NCI-H2081 (cell line): ENCODE measurements around the gene KSR1.

Experiments
- DNase-seq, 2 experiments: peaks; one replicate each; lab custom pipeline; 2025; lab: John Stamatoyannopoulos, UW

KSR1 gene

DNA sequence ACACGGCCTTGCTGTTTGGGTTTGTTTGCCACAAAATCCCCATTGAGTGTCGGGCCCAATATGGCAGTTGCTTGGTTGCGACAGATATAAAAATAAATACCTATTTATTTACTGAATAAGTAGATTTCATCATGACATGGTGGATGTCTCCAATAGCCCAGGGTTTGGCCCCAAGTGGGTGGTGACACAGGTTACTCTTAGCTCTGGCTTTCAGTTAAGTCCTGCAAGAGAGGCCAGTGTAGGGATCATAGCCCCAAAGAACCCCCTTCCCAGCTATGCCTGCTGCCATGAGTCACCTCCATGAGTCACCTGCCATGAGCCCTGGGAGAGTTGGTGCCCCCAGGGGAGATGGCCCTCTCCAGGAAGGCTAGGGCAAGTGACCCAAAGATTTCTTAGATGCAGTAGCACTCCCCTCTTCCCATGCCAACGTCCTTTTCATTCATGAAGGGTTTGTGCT lies 96.1 kb downstream of the KSR1 start:
- no peak for DNase-seq

DNA sequence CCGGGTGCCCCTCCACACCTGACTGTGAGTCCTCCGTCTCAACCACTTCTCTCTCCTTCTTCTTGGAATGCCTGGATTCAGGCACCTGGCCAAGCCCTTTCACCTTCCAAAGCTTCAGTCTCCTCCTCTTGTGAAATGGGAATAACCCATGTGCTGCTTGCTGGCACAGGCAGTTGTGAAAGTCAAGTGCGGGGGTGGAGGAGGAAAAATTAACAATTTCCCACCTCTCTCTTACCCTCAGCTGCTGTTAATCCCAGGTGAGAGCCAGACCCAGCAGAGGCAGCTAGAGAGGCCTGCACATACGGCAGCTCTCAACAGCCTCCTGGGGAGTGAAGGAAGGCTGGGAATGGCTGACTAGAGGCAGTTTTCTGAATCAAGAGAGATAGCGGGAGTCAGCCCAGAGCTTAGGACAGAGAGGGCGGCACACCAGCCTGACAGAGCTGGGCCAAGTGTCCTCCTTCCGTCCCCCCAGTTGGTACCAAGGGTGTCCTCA lies 96.8 kb downstream of the KSR1 start:
- DNase-seq: no peak

DNA sequence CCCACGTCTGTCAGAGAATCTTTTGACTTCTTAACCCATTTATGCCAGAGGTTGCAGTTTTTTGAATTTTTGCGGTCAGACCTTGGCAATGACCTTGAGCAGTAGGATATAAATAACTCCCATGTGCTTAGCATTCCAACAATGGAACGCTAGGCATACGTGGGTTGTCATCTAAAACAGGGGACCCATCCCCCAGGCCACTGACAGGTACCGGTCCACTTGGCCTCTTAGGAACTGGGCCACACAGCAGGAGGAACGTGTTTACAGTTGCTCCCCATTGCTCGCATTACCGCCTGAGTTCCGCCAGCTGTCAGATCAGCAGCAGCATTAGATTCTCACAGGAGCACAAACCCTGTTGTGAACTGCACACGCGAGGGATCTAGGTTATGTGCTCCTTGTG lies 97.9 kb downstream of the KSR1 start:
- DNase-seq: no peak

DNA sequence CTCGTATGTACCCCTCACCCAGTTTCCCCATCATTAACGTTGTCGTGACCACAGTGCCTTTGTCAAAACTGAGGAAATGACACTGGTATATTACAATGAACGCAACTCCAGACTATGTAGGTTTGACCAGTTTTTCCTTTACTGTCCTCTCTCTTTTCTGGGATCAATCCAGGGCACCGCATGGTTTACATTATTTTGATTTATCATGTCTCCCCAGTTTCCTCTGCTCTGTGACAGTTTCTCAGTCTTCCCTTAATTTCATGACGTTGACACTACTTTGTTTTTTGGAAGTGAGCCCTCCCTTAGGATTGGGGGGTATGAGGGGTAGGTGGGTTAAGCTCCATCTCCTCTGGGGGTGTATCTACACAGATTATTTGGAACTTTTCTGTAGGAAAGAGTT lies 98.7 kb downstream of the KSR1 start:
- DNase-seq: no peak

DNA sequence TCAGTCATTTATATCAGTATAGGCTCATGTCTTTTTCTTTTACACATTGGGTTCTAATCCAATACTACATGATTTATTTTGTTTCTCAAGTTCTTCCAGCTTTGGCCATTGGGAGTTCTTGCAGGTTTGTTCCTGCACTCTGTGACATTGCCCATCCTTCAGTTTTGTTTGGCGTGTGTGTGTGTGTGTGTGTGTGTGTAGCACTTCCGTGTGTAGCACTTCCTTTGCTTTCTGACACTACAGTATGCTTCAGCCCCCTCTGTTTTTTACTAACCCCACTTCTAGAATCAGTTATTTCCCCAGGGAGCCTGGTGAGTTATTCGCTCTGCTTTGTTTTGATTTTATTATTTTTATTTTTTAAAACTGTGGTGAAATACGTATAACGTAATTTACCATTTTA lies 99.1 kb downstream of the KSR1 start:
- no peak for DNase-seq

DNA sequence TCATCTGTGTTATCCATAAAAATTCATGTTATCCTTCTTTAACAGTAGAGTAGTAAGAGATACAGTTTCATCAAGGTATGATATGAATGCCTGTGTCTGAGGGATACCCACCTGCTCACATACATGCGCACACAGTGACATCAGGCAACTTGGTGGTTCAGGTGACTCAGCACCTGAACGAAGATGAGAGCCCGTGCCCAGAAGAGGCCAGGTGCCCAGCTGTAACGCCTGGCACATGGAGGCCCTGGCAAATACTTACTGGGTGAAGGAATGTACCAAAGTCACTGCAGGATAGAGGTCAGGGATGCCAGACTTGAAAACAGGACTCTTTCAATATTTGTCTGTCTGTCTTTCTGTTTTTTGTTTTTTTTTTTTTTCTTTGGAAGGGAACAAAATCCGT lies 102.1 kb downstream of the KSR1 start:
- DNase-seq: no peak

DNA sequence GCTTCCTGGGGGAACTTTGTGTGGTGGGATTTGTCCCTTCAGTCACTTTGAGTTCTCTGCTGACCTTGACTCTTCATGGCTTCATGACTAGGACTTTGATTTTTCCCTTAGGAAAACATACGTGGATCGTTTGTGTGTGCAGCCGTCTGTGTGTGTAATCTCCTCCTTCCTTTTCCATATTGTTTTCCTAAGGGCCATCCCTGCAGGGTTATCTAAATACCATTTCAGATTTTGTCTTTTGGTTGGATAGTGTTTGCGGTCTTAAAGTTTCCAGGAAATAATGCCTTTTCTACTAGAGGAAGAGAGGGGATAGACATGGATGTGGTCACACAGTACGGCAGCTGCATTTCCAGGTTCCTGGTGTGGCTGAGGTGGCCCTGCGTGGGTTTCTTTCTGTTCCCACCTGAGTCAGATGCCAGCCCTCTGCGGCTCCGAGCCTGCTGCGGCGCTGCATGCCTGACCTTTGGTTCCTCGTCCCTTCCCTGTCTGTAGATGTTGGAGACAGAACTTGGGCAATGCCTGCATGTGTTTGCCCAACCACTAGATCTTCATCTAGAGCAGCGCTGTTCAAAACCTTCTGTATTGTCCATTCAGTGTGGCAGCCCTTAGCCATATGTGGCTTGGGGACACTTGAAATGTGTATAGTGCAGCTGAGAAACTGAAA lies 102.7 kb downstream of the KSR1 start:
- DNase-seq: no peak

DNA sequence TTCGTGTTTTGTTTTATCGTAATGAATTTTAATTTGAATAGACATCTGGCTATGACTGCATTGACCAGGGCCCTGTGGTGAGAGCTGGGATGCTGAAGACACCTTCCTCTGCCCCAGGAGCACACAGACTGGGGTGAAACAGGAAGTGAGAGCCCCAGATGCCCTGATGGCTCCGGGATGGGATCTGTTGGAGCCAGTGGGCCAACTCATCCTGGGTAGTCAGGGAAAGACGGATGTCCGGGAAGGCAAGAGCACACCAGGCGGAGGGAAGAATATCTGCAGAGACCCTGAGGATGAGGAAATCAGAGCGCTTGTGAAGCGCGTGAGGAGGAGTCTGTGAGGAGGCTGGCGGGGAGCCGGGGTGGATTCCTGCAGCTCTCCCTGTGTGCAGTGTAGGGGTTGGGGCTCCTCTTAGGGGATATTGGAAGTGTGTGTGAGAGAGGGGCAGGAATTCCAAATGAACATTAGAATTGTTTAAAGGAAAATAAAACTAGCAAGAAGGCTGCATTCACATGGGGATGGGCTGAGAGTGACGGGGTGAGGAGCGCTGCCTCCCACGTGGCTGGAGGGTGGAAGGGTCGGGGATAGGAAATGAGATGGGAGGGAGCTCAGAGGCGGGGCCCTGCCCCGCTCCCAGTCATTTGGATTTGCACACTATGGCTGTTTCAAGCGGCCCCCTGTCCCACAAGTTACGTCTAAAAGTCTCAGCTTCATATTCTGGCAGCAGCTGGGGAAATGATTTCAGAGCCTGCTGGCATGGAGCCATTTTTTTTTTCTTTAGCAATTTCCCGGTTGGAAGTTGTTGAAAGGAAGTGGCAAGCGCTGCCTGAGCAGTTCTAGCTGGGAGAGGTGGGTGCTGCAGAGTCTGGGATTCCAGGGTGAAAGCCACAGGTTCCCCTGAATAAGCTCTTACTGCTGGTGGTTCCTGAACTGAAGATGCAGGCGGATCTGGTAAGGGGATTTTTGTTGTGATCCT lies 103.5 kb downstream of the KSR1 start:
- no peak for DNase-seq

DNA sequence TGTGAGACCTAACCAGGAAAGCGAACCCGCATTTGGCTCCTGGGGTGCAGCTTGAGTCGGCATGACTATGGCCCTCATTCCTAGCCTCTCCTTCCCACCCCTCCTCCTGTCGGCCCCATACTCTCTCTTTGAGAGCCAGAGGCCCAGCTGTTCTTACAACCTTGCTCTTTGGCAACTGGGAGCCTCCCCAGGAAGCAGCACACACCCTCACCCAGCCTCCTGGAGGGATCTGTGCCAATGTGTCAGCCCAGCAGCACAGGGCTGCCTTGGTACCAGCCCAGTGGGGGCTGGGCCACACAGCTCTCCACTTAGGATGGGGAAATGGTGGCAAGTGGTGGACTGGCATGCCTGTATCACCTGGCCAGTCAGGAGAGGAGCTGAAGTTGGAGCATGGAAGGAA lies 104.4 kb downstream of the KSR1 start:
- DNase-seq: no peak

DNA sequence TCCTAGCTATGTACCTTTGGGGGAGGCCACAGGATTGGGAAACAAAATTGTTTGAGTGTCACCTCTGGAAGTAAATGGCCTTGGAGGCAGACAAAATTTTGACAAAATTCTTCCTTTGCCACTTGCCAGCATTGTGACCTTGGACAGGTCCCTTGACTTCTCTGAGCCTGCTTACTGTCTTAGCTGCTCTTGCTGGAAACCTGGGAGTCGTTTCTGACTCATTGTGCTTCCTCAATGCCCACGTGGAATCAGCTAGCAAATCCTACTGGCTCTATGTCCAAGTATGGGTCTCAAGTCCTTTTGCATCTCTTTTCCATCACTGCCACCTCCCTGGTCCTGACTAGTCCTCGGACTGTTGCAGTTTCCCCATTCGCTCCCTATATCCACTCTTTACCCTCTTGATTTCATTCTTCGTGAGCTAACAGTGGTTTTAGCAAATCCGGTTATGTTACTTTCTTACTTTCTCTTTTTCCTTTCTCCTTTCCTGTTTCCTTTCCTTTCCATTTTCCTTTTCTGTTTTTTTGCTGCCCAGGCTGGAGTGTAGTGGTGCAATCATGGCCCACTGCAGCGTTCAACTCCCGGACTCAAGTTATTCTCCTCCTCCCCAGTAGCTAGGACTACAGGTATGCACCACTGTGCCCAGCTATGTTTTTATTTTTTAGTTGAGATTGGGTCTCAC lies 106.7 kb downstream of the KSR1 start:
- no peak for DNase-seq

DNA sequence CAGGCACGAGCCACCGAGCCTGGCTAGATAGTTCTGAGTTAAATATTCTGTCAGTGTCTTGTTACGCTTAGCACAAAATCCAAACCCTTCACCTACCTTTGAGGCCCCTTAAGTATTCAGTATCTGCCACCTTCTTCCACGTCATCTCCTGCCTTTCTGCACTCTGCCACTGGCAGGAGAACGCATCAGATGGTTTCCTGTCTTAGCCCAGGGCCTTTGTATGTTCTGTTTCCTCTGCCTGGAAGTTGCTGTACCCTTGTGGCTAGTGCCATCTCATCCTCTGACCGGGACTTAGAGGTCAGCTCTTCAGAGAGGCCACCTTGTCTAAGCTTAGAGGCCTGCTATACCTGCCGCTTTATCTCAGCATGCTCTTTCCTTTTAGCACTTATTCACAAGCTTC lies 107.3 kb downstream of the KSR1 start:
- DNase-seq: no peak

DNA sequence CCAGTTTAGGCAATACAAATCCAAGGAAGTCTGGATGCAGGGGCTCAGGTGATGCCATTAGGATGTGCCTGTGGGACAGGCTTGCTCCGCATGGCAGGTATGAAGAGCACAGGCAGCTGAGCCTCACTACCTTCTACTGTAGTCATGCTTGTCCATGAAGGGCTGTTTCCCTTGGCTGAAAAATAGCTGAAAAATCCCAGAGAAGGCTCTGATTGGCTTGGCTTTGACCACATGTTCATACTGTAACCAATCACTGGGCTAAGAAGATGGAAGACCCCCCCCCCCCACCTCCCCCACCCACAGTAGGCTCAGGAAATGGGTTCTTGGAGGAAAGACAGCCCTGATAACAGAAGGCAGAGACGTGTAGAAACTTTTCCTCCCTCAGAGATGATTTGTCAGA lies 108.2 kb downstream of the KSR1 start:
- no peak for DNase-seq

DNA sequence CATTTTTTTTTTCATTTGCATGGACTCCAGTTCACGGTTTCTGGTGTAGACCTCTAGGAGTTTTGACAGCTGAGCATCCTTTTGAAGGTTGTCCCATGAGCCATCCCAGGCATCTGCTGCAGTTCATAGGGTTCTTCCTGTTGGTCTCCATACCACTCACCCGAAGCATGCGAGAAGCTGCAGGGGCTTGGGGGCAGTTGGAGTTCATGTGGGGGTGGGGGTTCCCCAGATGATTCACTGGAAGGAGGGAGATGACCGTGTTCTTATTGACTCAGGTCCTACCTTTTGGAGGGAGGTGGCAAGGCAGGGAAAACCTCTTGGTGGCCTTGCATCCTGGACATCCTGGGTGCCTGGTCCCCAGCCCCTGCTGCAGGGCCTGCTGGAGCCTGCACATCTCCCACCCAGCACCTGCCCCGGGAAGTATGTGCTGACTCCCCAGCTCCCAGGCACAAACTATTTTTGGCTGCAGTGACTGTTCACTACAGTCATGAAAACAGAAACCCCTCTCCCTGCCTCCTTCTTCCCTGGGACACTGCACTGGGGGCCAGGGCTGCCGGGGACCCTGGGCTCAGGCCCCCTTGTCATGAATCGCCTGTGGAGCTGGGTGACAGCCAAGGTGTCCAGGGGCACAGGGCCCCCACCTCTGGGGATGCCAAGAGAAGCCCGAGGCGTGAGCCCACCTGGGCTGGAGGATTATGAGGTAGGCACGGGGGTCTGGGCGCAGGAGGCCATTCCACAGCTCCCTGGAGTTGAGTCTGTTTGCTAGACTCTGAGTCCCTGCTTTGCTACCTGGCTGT lies 109.8 kb downstream of the KSR1 start:
- DNase-seq: no peak

DNA sequence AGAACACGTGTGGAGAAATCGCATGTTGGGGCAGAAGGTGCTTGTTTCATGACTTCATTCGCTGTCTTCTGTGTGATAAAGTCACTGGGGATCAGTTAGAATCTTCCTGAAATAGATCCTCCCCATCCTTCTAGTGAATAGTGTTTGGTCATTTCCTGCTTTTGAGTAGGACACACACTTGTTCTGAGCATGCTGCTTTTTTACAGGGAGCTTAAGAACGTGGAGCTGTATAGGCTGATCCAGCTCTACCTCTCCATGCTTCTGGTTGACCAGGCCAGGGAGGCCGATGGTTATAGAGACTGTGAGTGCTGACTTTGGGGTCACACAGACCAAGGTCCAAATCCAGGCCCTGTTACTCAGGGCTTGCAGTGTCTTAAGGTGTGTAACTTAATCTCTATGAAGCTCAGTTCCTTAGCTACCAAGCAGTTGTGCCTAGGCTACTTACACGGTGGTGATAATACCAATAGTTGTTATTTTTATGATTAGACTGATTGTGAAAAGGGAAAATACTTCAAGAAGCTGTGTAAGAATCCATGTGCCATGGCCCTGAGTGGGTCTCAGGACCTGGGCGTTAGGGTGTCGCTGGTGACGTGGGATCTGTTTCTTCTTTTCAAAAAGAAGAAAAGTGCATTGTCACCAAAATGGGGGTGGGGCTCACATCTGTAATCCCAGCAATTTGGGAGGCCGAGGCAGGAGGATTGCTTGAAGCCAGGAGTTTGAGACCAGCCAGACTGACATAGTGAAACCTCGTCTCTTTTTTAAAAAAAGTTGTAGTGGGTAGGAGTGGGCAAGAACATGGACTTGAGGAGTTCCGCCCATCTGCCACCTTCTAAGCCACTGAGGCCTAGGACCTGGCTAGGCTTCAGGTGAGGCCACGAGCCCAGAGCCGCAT lies 110.7 kb downstream of the KSR1 start:
- no peak for DNase-seq

DNA sequence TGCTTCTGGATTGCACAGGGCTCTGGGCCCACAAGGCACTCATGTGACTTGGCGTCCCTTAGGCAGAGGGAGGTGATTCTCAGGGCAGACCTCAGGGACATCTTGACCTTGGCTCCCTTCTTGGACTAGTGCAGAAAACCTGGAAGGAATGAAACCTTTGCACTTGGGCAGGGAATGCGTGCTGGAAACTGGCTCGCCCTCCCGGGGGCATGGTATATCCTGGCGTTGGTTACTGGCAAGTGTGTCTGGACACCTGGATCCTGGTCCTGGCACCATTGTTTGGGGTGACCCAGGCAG lies 111.3 kb downstream of the KSR1 start:
- DNase-seq: no peak

DNA sequence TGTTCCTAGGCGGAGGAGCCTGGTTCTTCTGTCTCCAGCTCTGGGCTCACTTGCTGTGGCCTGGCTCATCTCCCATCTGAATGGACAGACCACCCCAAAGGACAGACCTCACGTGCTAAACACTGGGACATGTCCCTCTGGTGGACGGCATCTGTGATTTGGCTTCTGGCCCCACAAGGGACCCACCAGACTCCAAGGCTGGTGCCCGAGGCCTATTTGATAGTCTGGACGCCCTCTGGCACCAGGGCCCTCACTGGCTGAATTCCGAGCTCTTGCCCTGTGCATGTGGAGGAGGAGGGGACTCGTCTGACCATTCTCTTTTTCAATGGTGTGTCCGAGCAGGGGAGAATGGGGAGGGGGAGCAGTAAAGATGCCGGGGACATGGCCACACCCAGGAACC lies 112.0 kb downstream of the KSR1 start:
- no peak for DNase-seq

DNA sequence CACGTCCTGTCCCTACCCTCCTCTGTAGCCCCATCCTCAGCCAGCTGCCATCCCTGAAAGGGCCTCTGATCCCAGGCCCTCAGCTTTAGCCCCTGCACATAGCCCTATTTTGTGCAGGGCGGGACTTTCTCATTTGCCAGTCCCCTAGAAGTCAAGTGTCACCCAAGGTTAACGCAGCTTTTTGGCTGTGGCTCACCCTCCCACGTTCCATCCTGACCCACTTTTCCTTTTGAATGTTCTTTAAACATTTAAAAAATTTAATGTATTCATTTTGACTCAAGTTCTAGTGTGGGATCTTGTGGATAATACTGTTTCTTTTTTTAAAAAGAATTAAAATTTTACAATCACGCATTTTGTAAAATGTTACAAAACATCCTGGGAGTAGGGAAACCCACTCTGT lies 112.6 kb downstream of the KSR1 start:
- DNase-seq: no peak

DNA sequence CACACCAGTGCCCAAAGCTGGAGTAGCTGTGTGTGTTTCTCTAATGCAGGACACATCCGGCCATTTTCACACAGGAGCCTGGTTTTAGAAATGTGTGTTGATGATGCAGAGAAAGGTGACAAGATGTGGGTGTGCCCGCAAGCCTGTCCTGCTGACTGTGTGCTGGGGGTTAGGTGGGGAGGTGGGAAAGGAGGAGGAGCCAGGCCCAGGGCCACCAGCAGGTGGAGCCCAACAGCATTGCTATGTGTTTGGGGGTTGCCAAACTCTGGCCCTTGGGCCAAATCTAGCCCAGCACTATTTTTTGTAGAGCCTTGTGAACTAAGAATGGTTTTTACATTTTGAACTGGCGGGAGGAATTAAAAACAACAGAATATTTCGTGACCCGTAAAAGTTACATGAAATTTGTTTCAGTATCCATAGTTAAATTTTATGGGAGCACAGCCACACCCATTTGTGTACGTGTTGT lies 113.0 kb downstream of the KSR1 start:
- DNase-seq: no peak

DNA sequence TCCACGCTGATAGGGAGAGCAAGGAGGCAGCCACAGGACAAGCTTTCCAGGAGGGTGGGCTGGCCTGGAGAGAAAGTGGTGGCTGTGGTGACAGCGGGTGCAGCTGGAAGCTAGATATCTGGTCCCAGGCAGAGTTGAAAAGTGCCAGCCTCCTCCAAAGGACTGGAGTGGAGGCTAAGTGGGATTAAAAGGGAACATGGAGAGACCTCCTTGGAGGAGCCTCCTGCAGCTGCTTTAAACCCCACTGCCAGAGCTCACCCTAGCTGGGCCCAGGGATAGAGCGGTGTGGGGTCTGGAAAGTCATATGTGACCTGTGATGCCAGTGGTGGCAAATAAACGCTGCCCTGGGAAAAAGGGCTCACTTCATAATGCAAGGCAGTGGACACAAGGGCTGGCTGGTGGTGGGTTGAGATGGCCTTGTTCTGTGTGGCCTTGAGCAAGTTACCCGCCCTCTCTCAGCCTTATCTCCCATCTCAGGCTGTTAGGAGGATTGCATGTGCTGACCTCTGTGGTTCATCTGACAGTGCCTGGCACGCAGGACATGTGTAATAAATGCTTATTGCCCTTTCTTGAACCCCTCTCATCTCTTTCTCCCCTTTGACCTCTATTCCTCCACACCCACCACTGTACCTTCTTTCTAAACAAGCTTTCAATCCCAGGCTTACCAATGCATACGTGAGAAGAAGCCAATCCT lies 113.8 kb downstream of the KSR1 start:
- no peak for DNase-seq

DNA sequence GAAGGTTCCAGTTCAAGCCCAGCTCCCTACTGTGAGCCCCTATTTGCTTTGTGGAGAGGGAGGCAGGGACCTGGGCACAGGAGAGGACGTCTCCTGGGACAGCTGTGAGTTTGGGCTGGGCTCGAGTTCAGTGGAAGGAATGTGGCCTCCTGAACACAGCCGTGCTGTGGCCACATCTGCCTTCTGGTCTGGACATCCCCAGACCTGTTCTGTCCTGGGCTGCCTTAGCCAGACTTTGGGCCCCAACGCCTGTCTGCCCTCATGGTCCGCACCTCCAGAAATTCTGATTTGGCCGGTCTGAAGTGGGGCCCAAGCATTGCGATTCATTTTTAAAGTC lies 114.3 kb downstream of the KSR1 start:
- DNase-seq: no peak
